CD4-positive, alpha-beta memory T cell (primary cell): ENCODE data around the gene HNRNPA0. TPM values are rescaled to one million over a fixed set of nuclear protein-coding genes. Genes with fewer than 3 reads are reported as not detected.
A peak's percentile ranks its signal among the peaks of the same experiment; 100 is the strongest.

Source experiments
- CTCF ChIA-PET: fragments of 350-600 bp; sonication (Branson Sonifier 250); formaldehyde crosslinking; loops from one replicate; lab custom pipeline; 2021; ENCODE audit warnings: inconsistent platforms; ENCODE audit not compliant: partially characterized antibody; lab: Charles Lee
- POLR2A ChIA-PET: fragments of 350-600 bp; sonication (Branson Sonifier 250); formaldehyde crosslinking; loops from one replicate; lab custom pipeline; 2021; ENCODE audit not compliant: partially characterized antibody; lab: Charles Lee
- DNase-seq, 5 donors: peaks; one replicate each; pipeline versions ENCODE4 v3.0.0 to v3.0.0-alpha.2; 2020 to 2022; ENCODE audit warnings: mixed read lengths in 1 of 5
- H3K27ac ChIP-seq: one replicate; pipeline ENCODE4 v1.7.0; 2013; ENCODE audit warnings: low read depth, low read length
- H3K27me3 ChIP-seq: 2 replicates; pipeline ENCODE4 v1.7.0; 2013; ENCODE audit warnings: mild to moderate bottlenecking, low read length, moderate library complexity; ENCODE audit not compliant: insufficient read depth
- H3K36me3 ChIP-seq: 2 replicates; pipeline ENCODE4 v1.7.0; 2013; ENCODE audit warnings: mild to moderate bottlenecking, low read length, moderate library complexity; ENCODE audit not compliant: insufficient read depth
- H3K4me1 ChIP-seq: 2 replicates; pipeline ENCODE4 v1.7.0; 2013; ENCODE audit warnings: mild to moderate bottlenecking, low read length, moderate library complexity; ENCODE audit not compliant: insufficient read depth
- H3K4me3 ChIP-seq, 2 donors: one replicate each; pipeline ENCODE4 v1.7.0; 2013; ENCODE audit warnings: low read length in 2 of 2, mild to moderate bottlenecking in 1 of 2
- H3K9me3 ChIP-seq, 2 donors: one replicate each; pipeline ENCODE4 v1.7.0; 2013; ENCODE audit warnings: low read length in 2 of 2, control low read depth in 1 of 2; ENCODE audit not compliant: control insufficient read depth in 1 of 2
- H3K27ac Mint-ChIP-seq, 7 donors: one replicate each; pipeline ENCODE4 v1.8.0; 2020 to 2021; ENCODE audit warnings: mixed read lengths in 7 of 7, mild to moderate bottlenecking in 6 of 7, inconsistent platforms in 3 of 7, moderate library complexity in 3 of 7
- H3K27me3 Mint-ChIP-seq, 2 donors: one replicate each; pipeline ENCODE4 v1.8.0; 2020 to 2021; ENCODE audit warnings: mixed read lengths in 2 of 2
- H3K36me3 Mint-ChIP-seq, 2 donors: one replicate each; pipeline ENCODE4 v1.8.0; 2020 to 2021; ENCODE audit warnings: mixed read lengths in 2 of 2, inconsistent platforms in 1 of 2, mild to moderate bottlenecking in 1 of 2
- H3K4me1 Mint-ChIP-seq, 4 donors: one replicate each; pipeline ENCODE4 v1.8.0; 2020 to 2021; ENCODE audit warnings: mixed read lengths in 4 of 4, mild to moderate bottlenecking in 1 of 4
- H3K4me3 Mint-ChIP-seq, 8 donors: one replicate each; pipeline ENCODE4 v1.8.0; 2020 to 2021; ENCODE audit warnings: mixed read lengths in 8 of 8, mild to moderate bottlenecking in 7 of 8, moderate library complexity in 6 of 8, inconsistent platforms in 3 of 8
- H3K9me3 Mint-ChIP-seq, 8 donors: one replicate each; pipeline ENCODE4 v1.8.0; 2020 to 2021; ENCODE audit warnings: mixed read lengths in 8 of 8, mild to moderate bottlenecking in 5 of 8, inconsistent platforms in 3 of 8, moderate library complexity in 1 of 8
- intact Hi-C: fragments of 100-400 bp; cut with micrococcal nuclease; formaldehyde crosslinking; loops from one replicate; pipeline ENCODE4 v1.15.1; 2023
- polyA plus RNA-seq, 2 donors: library from polyadenylated mRNA; unstranded; fragments of 300-500 nt; fragmentation: Illumina TruSeq; gene quantifications; one replicate each; pipeline ENCODE4 v1.2.3, GENCODE V29; 2021
- total RNA-seq, 2 experiments: library from RNA; stranded (reverse); gene quantifications; one replicate each; pipeline ENCODE4 v1.2.3, GENCODE V29; 2021

Gene HNRNPA0
- total and polyA plus RNA-seq, 4 experiments from 2014 or later, result 8.6 to 30.7 (median 24.9) TPM

- Histone ChIP-seq H3K27ac (no peak overlapping the region), H3K36me3 (no peaks in the 10 kb centered on the region), H3K4me1 (peaks cover 44% of the 10 kb centered on the region), H3K27me3 (no peaks in the 10 kb centered on the region), H3K4me3 (no peak overlapping the region), H3K9me3 (no peaks in the 10 kb centered on the region)
- ChIA-PET POLR2A (interaction anchor here (0.8 to 1.0 kb wide), 2 partner anchors 22 to 23 kb away, joined by 3 to 4 read pairs; no protein-coding TSS in a partner anchor), CTCF (interaction anchor here (0.7 to 3.4 kb wide), 3 partner anchors 11 to 71 kb away, joined by 3 to 36 read pairs (median 12); no protein-coding TSS in a partner anchor)
- Mint-ChIP-seq H3K27me3 (no peaks in the 10 kb centered on the region), H3K4me1 (peaks cover 0 to 23% (median 19%) of the 10 kb centered on the region in 4 donors), H3K4me3 (peak overlapping the region in 1 of 8 donors; percentile 27), H3K9me3 (no peaks in the 10 kb centered on the region), H3K27ac (no peak overlapping the region), H3K36me3 (peaks cover 0 to 7% of the 10 kb centered on the region in 2 donors)
- DNase-seq, result no peak
- intact Hi-C loops, result no loop called here
Measured at GRCh38 chr5:137731176-137731575, 23.0 kb downstream of the HNRNPA0 start.

GRCh38 chr5:137730336-137730735 lies 23.8 kb downstream of the HNRNPA0 start:
- H3K27ac ChIP-seq, result no peak overlapping the region
- ChIA-PET CTCF (interaction anchor here (0.7 to 2.4 kb wide), 3 partner anchors 10 to 70 kb away, joined by 3 to 12 read pairs (median 3); no protein-coding TSS in a partner anchor), POLR2A (interaction anchor here (0.8 to 1.0 kb wide), 2 partner anchors 23 to 24 kb away, joined by 3 to 4 read pairs; no protein-coding TSS in a partner anchor)
- no peaks in the 10 kb centered on the region for H3K36me3 ChIP-seq
- H3K4me3 Mint-ChIP-seq, result peak overlapping the region in 1 of 8 donors; percentile 14
- no peak overlapping the region for H3K4me3 ChIP-seq
- H3K4me1 Mint-ChIP-seq, result peaks cover 0 to 23% (median 19%) of the 10 kb centered on the region in 4 donors
- no peaks in the 10 kb centered on the region for H3K27me3 Mint-ChIP-seq
- intact Hi-C loops, result no loop called here
- H3K9me3 Mint-ChIP-seq, result no peaks in the 10 kb centered on the region
- DNase-seq, result no peak
- H3K27me3 ChIP-seq, result no peaks in the 10 kb centered on the region
- peaks cover 0 to 7% of the 10 kb centered on the region in 2 donors for H3K36me3 Mint-ChIP-seq
- H3K4me1 ChIP-seq, result peaks cover 35% of the 10 kb centered on the region
- H3K9me3 ChIP-seq, result no peaks in the 10 kb centered on the region
- H3K27ac Mint-ChIP-seq, result no peak overlapping the region

GRCh38 chr5:137728048-137728447 lies 26.1 kb downstream of the HNRNPA0 start:
- Histone ChIP-seq H3K36me3 (no peaks in the 10 kb centered on the region), H3K9me3 (no peaks in the 10 kb centered on the region), H3K4me3 (no peak overlapping the region), H3K27me3 (no peaks in the 10 kb centered on the region), H3K27ac (no peak overlapping the region), H3K4me1 (peaks cover 13% of the 10 kb centered on the region)
- Mint-ChIP-seq H3K27ac (no peak overlapping the region), H3K9me3 (no peaks in the 10 kb centered on the region), H3K4me1 (peaks cover 0 to 20% (median 12%) of the 10 kb centered on the region in 4 donors), H3K27me3 (no peaks in the 10 kb centered on the region), H3K36me3 (peaks cover 0 to 7% of the 10 kb centered on the region in 2 donors), H3K4me3 (no peak overlapping the region)
- ChIA-PET CTCF (interaction anchor here (1.2 to 5.4 kb wide), 5 partner anchors 9 to 99 kb away, joined by 3 to 43 read pairs (median 7); no protein-coding TSS in a partner anchor), POLR2A (interaction anchor here (1.1 kb wide), 1 partner anchor 32 kb away, joined by 3 read pairs; no protein-coding TSS in a partner anchor)
- DNase-seq, result no peak
- intact Hi-C loops, result no loop called here

GRCh38 chr5:137727623-137728022 lies 26.5 kb downstream of the HNRNPA0 start:
- Mint-ChIP-seq H3K4me3 (no peak overlapping the region), H3K27ac (no peak overlapping the region), H3K4me1 (peaks cover 0 to 20% (median 9%) of the 10 kb centered on the region in 4 donors), H3K27me3 (no peaks in the 10 kb centered on the region), H3K36me3 (peaks cover 0 to 7% of the 10 kb centered on the region in 2 donors), H3K9me3 (no peaks in the 10 kb centered on the region)
- no peak overlapping the region for H3K4me3 ChIP-seq
- peaks cover 8% of the 10 kb centered on the region for H3K4me1 ChIP-seq
- H3K27me3 ChIP-seq, result no peaks in the 10 kb centered on the region
- POLR2A ChIA-PET, result interaction anchor here (1.1 kb wide), 1 partner anchor 32 kb away, joined by 3 read pairs; no protein-coding TSS in a partner anchor
- no peak for DNase-seq
- no peaks in the 10 kb centered on the region for H3K36me3 ChIP-seq
- intact Hi-C loops, result no loop called here
- H3K9me3 ChIP-seq, result no peaks in the 10 kb centered on the region
- H3K27ac ChIP-seq, result no peak overlapping the region
- CTCF ChIA-PET, result interaction anchor here (1.3 to 5.4 kb wide), 4 partner anchors 9 to 98 kb away, joined by 3 to 43 read pairs (median 17); no protein-coding TSS in a partner anchor

GRCh38 chr5:137724251-137724650 lies 29.9 kb downstream of the HNRNPA0 start:
- no peaks in the 10 kb centered on the region for H3K27me3 ChIP-seq
- Mint-ChIP-seq H3K4me3 (no peak overlapping the region), H3K27ac (no peak overlapping the region), H3K27me3 (no peaks in the 10 kb centered on the region), H3K36me3 (peaks cover 3 to 6% of the 10 kb centered on the region in 2 donors), H3K4me1 (peaks cover 0 to 3% (median 2%) of the 10 kb centered on the region in 4 donors), H3K9me3 (no peaks in the 10 kb centered on the region)
- H3K4me3 ChIP-seq, result no peak overlapping the region
- intact Hi-C loops, result no loop called here
- H3K9me3 ChIP-seq, result no peaks in the 10 kb centered on the region
- H3K4me1 ChIP-seq, result no peaks in the 10 kb centered on the region
- POLR2A ChIA-PET, result no interaction called here
- H3K27ac ChIP-seq, result no peak overlapping the region
- no peaks in the 10 kb centered on the region for H3K36me3 ChIP-seq
- no peak for DNase-seq
- CTCF ChIA-PET, result interaction anchor here (1.1 to 5.4 kb wide), 2 partner anchors 18 to 64 kb away, joined by 3 to 43 read pairs; no protein-coding TSS in a partner anchor

DNA sequence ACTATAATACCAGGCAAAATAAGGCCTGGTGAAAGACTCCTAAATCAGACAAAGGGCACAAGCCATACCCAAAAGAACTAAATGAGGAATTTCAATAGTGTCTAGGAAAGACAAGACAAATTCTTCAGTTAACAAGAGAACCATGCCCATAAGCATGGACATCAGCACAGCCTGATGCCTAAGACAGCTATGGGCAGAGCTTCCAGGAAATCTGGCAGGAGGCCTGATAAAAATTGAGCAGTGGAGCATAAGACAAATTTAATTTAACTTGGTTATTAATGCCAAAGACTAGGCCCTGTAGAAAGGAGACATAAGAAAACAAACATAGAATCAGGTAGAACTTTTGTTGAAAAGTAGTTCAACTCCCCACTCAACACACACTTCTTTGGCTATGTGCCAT lies 35.6 kb downstream of the HNRNPA0 start:
- no peak overlapping the region for H3K27ac ChIP-seq
- Mint-ChIP-seq H3K4me3 (no peak overlapping the region), H3K27ac (peak overlapping the region in 3 of 7 donors; percentile 46 to 79 (median 61)), H3K4me1 (peaks cover 0 to 10% (median 3%) of the 10 kb centered on the region in 4 donors), H3K9me3 (peaks cover 0 to 10% (median 6%) of the 10 kb centered on the region in 8 donors), H3K36me3 (peaks cover 27 to 35% of the 10 kb centered on the region in 2 donors), H3K27me3 (no peaks in the 10 kb centered on the region)
- POLR2A ChIA-PET, result no interaction called here
- no peak overlapping the region for H3K4me3 ChIP-seq
- no peaks in the 10 kb centered on the region for H3K4me1 ChIP-seq
- H3K36me3 ChIP-seq, result no peaks in the 10 kb centered on the region
- CTCF ChIA-PET, result interaction anchor here (1.0 to 4.7 kb wide), 5 partner anchors 18 to 58 kb away, joined by 3 to 20 read pairs (median 8); partner anchors contain the start of gene KLHL3
- H3K9me3 ChIP-seq, result no peaks in the 10 kb centered on the region
- DNase-seq, result no peak
- intact Hi-C loops, result no loop called here
- H3K27me3 ChIP-seq, result no peaks in the 10 kb centered on the region

DNA sequence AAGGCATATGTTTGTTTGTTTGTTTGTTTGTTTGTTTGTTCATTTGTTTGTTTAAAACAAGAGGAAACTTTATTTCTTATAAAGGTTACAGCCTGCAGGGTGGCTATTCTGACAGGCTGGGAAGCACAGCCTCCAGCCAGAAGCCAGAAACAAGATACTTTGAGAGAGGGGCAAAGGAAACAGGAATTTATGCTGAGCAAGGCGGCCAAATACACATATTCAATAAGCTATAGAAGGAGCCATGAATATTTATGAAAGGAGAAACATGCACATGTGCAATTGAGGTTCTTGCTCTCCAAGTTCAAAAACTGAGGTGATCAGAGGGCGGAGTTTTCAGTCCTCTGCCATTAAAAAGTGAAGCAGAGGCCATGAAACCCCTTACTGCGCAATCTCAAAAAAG lies 37.8 kb downstream of the HNRNPA0 start:
- Histone ChIP-seq H3K27ac (no peak overlapping the region), H3K4me1 (no peaks in the 10 kb centered on the region), H3K36me3 (no peaks in the 10 kb centered on the region), H3K9me3 (no peaks in the 10 kb centered on the region), H3K27me3 (no peaks in the 10 kb centered on the region), H3K4me3 (no peak overlapping the region)
- Mint-ChIP-seq H3K27me3 (no peaks in the 10 kb centered on the region), H3K4me1 (peaks cover 0 to 10% (median 3%) of the 10 kb centered on the region in 4 donors), H3K9me3 (peaks cover 3 to 24% (median 9%) of the 10 kb centered on the region in 8 donors), H3K27ac (peak overlapping the region in 2 of 7 donors; percentile 46 to 65), H3K36me3 (peaks cover 38 to 49% of the 10 kb centered on the region in 2 donors), H3K4me3 (no peak overlapping the region)
- intact Hi-C loops, result no loop called here
- CTCF ChIA-PET, result interaction anchor here (1.3 to 2.6 kb wide), 3 partner anchors 25 to 56 kb away, joined by 10 to 13 read pairs (median 11); no protein-coding TSS in a partner anchor
- DNase-seq, result no peak
- POLR2A ChIA-PET, result no interaction called here
